K562 (cell line): ENCODE results near the gene COL26A1. TPM values are rescaled to one million over a fixed set of nuclear protein-coding genes. Genes with fewer than 3 reads are reported as not detected.

Experiments
- ATAC-seq: fragments of 200-7000 bp; cut with Tn5 transposase; 3 replicates; pipeline ENCODE4 v1.9.1; 2020; ENCODE audit warnings: moderate library complexity
- BruUV-seq: library from RNA; stranded (reverse); fragments of 400-500 nt; replicated peaks from 2 replicates; lab custom pipeline; 2021; lab: Mats Ljungman, UMichigan
- CTCF ChIA-PET: fragments of 300-600 bp; formaldehyde crosslinking; extraction: SDS; loops from one replicate; lab custom pipeline; 2021; ENCODE audit warnings: low intra/inter-chr PET ratio; lab: Yijun Ruan, JAX
- POLR2A ChIA-PET: fragments of 300-600, 350-650 bp; sonication (Branson Sonifier 250); formaldehyde crosslinking; extraction: SDS; loops from one replicate; lab custom pipeline; 2021; ENCODE audit warnings: antibody characterized with exemption, inconsistent platforms; lab: Yijun Ruan, JAX
- DNase-seq, 4 experiments: peaks; one replicate each; pipeline versions ENCODE4 v3.0.0 to v3.0.0-alpha.2; 2011 to 2018; ENCODE audit warnings: low spot score in 3 of 4, mixed read lengths in 3 of 4; ENCODE audit errors: extremely low read depth in 1 of 4
- FAIRE-seq: peaks from 2 replicates; lab custom pipeline; 2011; peaks lifted over from hg19 to GRCh38; lab: Jason Lieb, UNC
- H2AFZ ChIP-seq: 2 replicates; pipeline ENCODE4 v1.6.0; 2011; ENCODE audit warnings: low read depth, low read length, control low read depth, inconsistent platforms
- H3K27ac ChIP-seq: fragments of 200-600 bp; 3 replicates; pipeline ENCODE4 v1.8.0; 2011; ENCODE audit warnings: low read depth, mild to moderate bottlenecking, control low read depth, inconsistent platforms, low read length, moderate library complexity, mixed read lengths; ENCODE audit errors: extremely low read depth
- H3K27me3 ChIP-seq, 2 experiments: fragments of 300-600 bp in 1 of 2; 2 replicates in 1 of 2; 3 replicates in 1 of 2; pipeline versions ENCODE4 v1.6.0 to v1.8.0; 2011; ENCODE audit warnings: inconsistent platforms in 2 of 2, low read length in 2 of 2, mild to moderate bottlenecking in 1 of 2, mixed read lengths in 1 of 2, moderate library complexity in 1 of 2; ENCODE audit not compliant: control insufficient read depth in 2 of 2, insufficient read depth in 2 of 2
- H3K36me3 ChIP-seq: fragments of 300-600 bp; 3 replicates; pipeline ENCODE4 v1.8.0; 2011; ENCODE audit warnings: mild to moderate bottlenecking, low read length, inconsistent platforms; ENCODE audit not compliant: control insufficient read depth, insufficient read depth
- H3K4me1 ChIP-seq, 2 experiments: fragments of 200-600 bp in 1 of 2; replicated peaks in 1 of 2; 2 replicates in 1 of 2; 3 replicates in 1 of 2; pipeline versions ENCODE4 v1.5.1 to v1.8.0; 2011; ENCODE audit warnings: inconsistent platforms in 2 of 2, low read length in 2 of 2, mild to moderate bottlenecking in 1 of 2, mixed read lengths in 1 of 2, moderate library complexity in 1 of 2; ENCODE audit not compliant: control insufficient read depth in 2 of 2, insufficient read depth in 2 of 2
- H3K4me2 ChIP-seq: 2 replicates; pipeline ENCODE4 v1.6.1; 2011; ENCODE audit warnings: low read length, control low read depth, inconsistent platforms, mixed read lengths; ENCODE audit not compliant: insufficient read depth
- H3K4me3 ChIP-seq: fragments of 200-600 bp; sonication (generic), shearing (Covaris generic); 2 replicates; pipeline ENCODE4 v1.5.1; 2016; ENCODE audit warnings: control low read depth, inconsistent platforms
- H3K79me2 ChIP-seq: fragments of 200-600 bp; 3 replicates; pipeline ENCODE4 v1.8.0; 2011; ENCODE audit warnings: low read length, inconsistent platforms; ENCODE audit not compliant: control insufficient read depth, insufficient read depth
- H3K9ac ChIP-seq, 2 experiments: 2 replicates each; pipeline versions ENCODE4 v1.6.0 to v1.6.1; 2011; ENCODE audit warnings: low read depth in 2 of 2, low read length in 2 of 2, control low read depth in 1 of 2, inconsistent platforms in 1 of 2, mild to moderate bottlenecking in 1 of 2, mixed read lengths in 1 of 2; ENCODE audit not compliant: insufficient read depth in 1 of 2
- H3K9me1 ChIP-seq: one replicate; pipeline ENCODE4 v1.6.0; 2011; ENCODE audit warnings: inconsistent platforms, mild to moderate bottlenecking, low read length, moderate library complexity; ENCODE audit not compliant: control insufficient read depth, insufficient read depth
- H3K9me3 ChIP-seq: replicated peaks from 2 replicates; pipeline ENCODE4 v1.5.1; 2011; ENCODE audit warnings: low read depth, low read length, inconsistent platforms; ENCODE audit not compliant: control insufficient read depth, insufficient read depth
- H4K20me1 ChIP-seq: replicated peaks from 2 replicates; pipeline ENCODE4 v1.6.1; 2011; ENCODE audit warnings: low read length, inconsistent platforms, mixed read lengths; ENCODE audit not compliant: control insufficient read depth, insufficient read depth
- CEBPB ChIP-seq: fragments of 450-650 bp; IDR thresholded peaks from 2 replicates; pipeline ENCODE4 v1.6.1; 2016; ENCODE audit warnings: missing genetic modification characterization, missing compliant biosample characterization
- DEAF1 ChIP-seq: fragments of 450-650 bp; formaldehyde crosslinking; IDR thresholded peaks from 2 replicates; pipeline ENCODE4 v1.4.0; 2020; ENCODE audit warnings: mild to moderate bottlenecking, moderate library complexity
- MNT ChIP-seq, 2 experiments: fragments of 450-650 bp; conservative IDR thresholded peaks; 2 replicates each; pipeline ENCODE4 v1.6.1; 2017; ENCODE audit warnings: mild to moderate bottlenecking in 2 of 2, moderate library complexity in 2 of 2
- MTF1 ChIP-seq: fragments of 250-450 bp; sonication (Bioruptor Pico); IDR thresholded peaks from 2 replicates; pipeline ENCODE4 v1.9.0; 2021; ENCODE audit warnings: moderate library complexity, mild to moderate bottlenecking, inconsistent platforms, borderline replicate concordance
- NR4A1 ChIP-seq, 2 experiments: fragments of 250-450 bp in 1 of 2; fragments of 450-650 bp in 1 of 2; sonication (Bioruptor Pico) in 1 of 2; IDR thresholded peaks; 2 replicates each; pipeline versions ENCODE4 v1.4.0 to v1.6.1; 2016 to 2020; ENCODE audit warnings: mild to moderate bottlenecking in 2 of 2, missing compliant biosample characterization in 1 of 2, missing genetic modification characterization in 1 of 2, moderate library complexity in 1 of 2
- PKNOX1 ChIP-seq: fragments of 450-650 bp; IDR thresholded peaks from 2 replicates; pipeline ENCODE4 v1.6.1; 2016
- TAF15 ChIP-seq: fragments of 200-400 bp; formaldehyde crosslinking; IDR thresholded peaks from 2 replicates; pipeline ENCODE4 v1.6.1; 2017; ENCODE audit warnings: mild to moderate bottlenecking, low read depth, low read length, moderate library complexity
- TOE1 ChIP-seq, 2 experiments: fragments of 450-650 bp in 1 of 2; sonication (generic) in 1 of 2; formaldehyde crosslinking in 1 of 2; IDR thresholded peaks; 2 replicates each; pipeline versions ENCODE4 v1.7.1 to v1.8.0; 2016 to 2022; ENCODE audit warnings: borderline replicate concordance in 2 of 2, mild to moderate bottlenecking in 2 of 2, antibody characterized with exemption in 1 of 2, inconsistent platforms in 1 of 2, low read depth in 1 of 2, missing genetic modification reagents in 1 of 2, moderate library complexity in 1 of 2
- ZBTB34 ChIP-seq: fragments of 250-450 bp; sonication (Bioruptor Pico); IDR thresholded peaks from 2 replicates; pipeline ENCODE4 v1.8.0; 2021; ENCODE audit warnings: mild to moderate bottlenecking, moderate library complexity
- ZC3H4 ChIP-seq: sonication (generic); formaldehyde crosslinking; IDR thresholded peaks from 2 replicates; pipeline ENCODE4 v1.9.0; 2021; ENCODE audit warnings: missing genetic modification reagents, borderline replicate concordance
- ZNF696 ChIP-seq: fragments of 250-450 bp; sonication (Bioruptor Pico); conservative IDR thresholded peaks from 2 replicates; pipeline ENCODE4 v1.4.0; 2020; ENCODE audit warnings: mild to moderate bottlenecking, moderate library complexity
- ZSCAN29 ChIP-seq: fragments of 450-650 bp; IDR thresholded peaks from 2 replicates; pipeline ENCODE4 v1.6.1; 2017
- ZZZ3 ChIP-seq: fragments of 450-650 bp; IDR thresholded peaks from 2 replicates; pipeline ENCODE4 v1.6.1; 2016; ENCODE audit warnings: antibody characterized with exemption, mild to moderate bottlenecking, moderate library complexity
- WGBS: fragments of 100-300 bp; shearing (Covaris generic); methylation state at CpG from one replicate; pipeline ENCODE4 v1.1.6; 2016; ENCODE audit warnings: low coverage, mixed read lengths; ENCODE audit not compliant: insufficient coverage; ENCODE audit errors: missing lambda C conversion rate; 5-methylcytosine and 5-hydroxymethylcytosine counted together
- in situ Hi-C: fragments of 300-500 bp; cut with MboI; formaldehyde crosslinking; loops from 4 replicates; pipeline ENCODE4 v1.15.0; 2018; ENCODE audit warnings: inconsistent platforms, mixed read lengths
- intact Hi-C: fragments of 100-400 bp; cut with micrococcal nuclease; formaldehyde crosslinking; loops from 2 replicates; pipeline ENCODE4 v1.14.2; 2022
- polyA plus RNA-seq, 8 experiments: library from polyadenylated mRNA; depleted of rRNA in 4 of 8; stranded (reverse) in 5 of 8; unstranded in 3 of 8; fragments of >200 nt; fragmentation: Nextera tagmentation in 2 of 8; fragmentation: Illumina TruSeq in 1 of 8; extraction: Ambion mirVana in 2 of 8; extraction: Trizol in 1 of 8; gene quantifications; 2 replicates each; pipeline versions ENCODE4 v1.2.1 to v1.2.3, GENCODE V29; 2011 to 2014; ENCODE audit warnings: inconsistent platforms in 1 of 8, missing spikeins in 1 of 8
- total RNA-seq, 7 experiments: library from RNA; depleted of rRNA in 6 of 7; stranded (reverse); fragments of >200 nt in 6 of 7; fragmentation: Illumina TruSeq in 2 of 7; extraction: Trizol in 2 of 7; gene quantifications; 2 replicates each; pipeline versions ENCODE4 v1.2.1 to v1.2.3, GENCODE V29; 2011 to 2021; ENCODE audit warnings: low replicate concordance in 1 of 7

The COL26A1 gene
- total and polyA plus RNA-seq, 9 of the 15 experiments (the other 6 are each of a cell fraction or from before 2014, with no cell fraction given) = 0.04 to 0.39 (median 0.07) TPM; not detected in 5

- Histone ChIP-seq H3K4me1 (peaks cover 0 to 26% of the 10 kb centered on the region in 2 experiments; a peak in 1 of 5 replicates), H3K27me3 (peaks cover 0 to 5% of the 10 kb centered on the region in 2 experiments; a peak in 2 of 5 replicates), H3K4me3 (no peak overlapping the region), H3K4me2 (0 out of 2 replicates have a peak overlapping the region, but pooled peaks have one; percentile 6), H3K9ac (no peak overlapping the region), H3K79me2 (no peaks in the 10 kb centered on the region), H3K27ac (no peak overlapping the region), H4K20me1 (0 out of 2 replicates have a peak, but pooled peaks cover 15% of the 10 kb centered on the region), H3K9me3 (no peaks in the 10 kb centered on the region), H3K9me1 (peaks cover 4% of the 10 kb centered on the region), H3K36me3 (no peaks in the 10 kb centered on the region), H2AFZ (no peak overlapping the region)
- DNase-seq = peak; percentile 68 to 81 (median 76)
- intact Hi-C loops (loop anchor here (1.0 to 10.0 kb wide), 4 partner anchors 134 to 852 kb away; partner anchors contain the start of genes CUX1 and PRKRIP1), in situ Hi-C loops (loop anchor here (5.0 kb wide), 1 partner anchor 730 kb away; no protein-coding TSS in a partner anchor)
- no TSS peak for BruUV-seq
- FAIRE-seq = peak; percentile 96
- ChIA-PET POLR2A (interaction anchor here (0.6 to 0.7 kb wide), 2 partner anchors 188 to 369 kb away, joined by 3 read pairs; no protein-coding TSS in a partner anchor), CTCF (interaction anchor here (0.5 to 3.4 kb wide), 10 partner anchors 9 to 848 kb away, joined by 3 to 41 read pairs (median 4); no protein-coding TSS in a partner anchor)
- ATAC-seq = peak; percentile 76
- WGBS = 8% methylated on average over 16 of the region's 16 CpGs
- TF ChIP-seq ZSCAN29 = no peak
- TF ChIP-seq DEAF1 = peak; percentile 89
- TF ChIP-seq TAF15 = no peak
- no peak for TF ChIP-seq MNT (conservative IDR thresholded peaks at IDR 0.05)
- TF ChIP-seq ZZZ3 = no peak
- TF ChIP-seq PKNOX1 = no peak
- no peak for TF ChIP-seq MTF1 (CRISPR knock-in tag)
- no peak for TF ChIP-seq ZC3H4
- TF ChIP-seq CEBPB = no peak
- TF ChIP-seq NR4A1 (CRISPR knock-in tag; IDR thresholded peaks at IDR 0.05) = no peak
- TF ChIP-seq NR4A1 (tag; IDR thresholded peaks at IDR 0.05) = no peak
- TF ChIP-seq ZBTB34 (CRISPR knock-in tag) = no peak
- no peak for TF ChIP-seq TOE1 (IDR thresholded peaks at IDR 0.05; ENCODE audit: borderline replicate concordance)
- no peak for TF ChIP-seq TOE1 (CRISPR knock-in tag; IDR thresholded peaks at IDR 0.05; ENCODE audit: borderline replicate concordance, low read depth)
- no peak for TF ChIP-seq ZNF696 (CRISPR knock-in tag)
These were observed 180.0 kb downstream of the COL26A1 start for GRCh38 chr7:101542527-101543241.
